Body of pancreas (tissue), 4 donors: ENCODE data around the gene DNASE1L3.

Experiments used
- CTCF ChIP-seq, 7 experiments: fragments of 450-650 bp in 4 of 7; fragments of 200-600 bp in 3 of 7; sonication (generic) in 3 of 7; IDR thresholded peaks; one replicate each; pipeline ENCODE4 v1.5.1; 2016 to 2019; ENCODE audit warnings: antibody characterized with exemption in 7 of 7
- POLR2A ChIP-seq, 3 donors: fragments of 450-650 bp; IDR thresholded peaks; one replicate each; pipeline ENCODE4 v1.6.1; 2016; ENCODE audit warnings: antibody characterized with exemption in 3 of 3, mild to moderate bottlenecking in 2 of 3

- TF ChIP-seq CTCF (IDR thresholded peaks at IDR 0.05), result no peak
- no peak for TF ChIP-seq POLR2A (IDR thresholded peaks at IDR 0.05)
These were observed 50.4 kb downstream of the DNASE1L3 start for GRCh38 chr3:58160399-58160798.
